ENCODE results near the gene LGALS8. TPM values are rescaled to one million over a fixed set of nuclear protein-coding genes. Genes with fewer than 3 reads are reported as not detected.
"Not testable (repeated sequence)": the region's sequence is repeated elsewhere in the genome, so short reads cannot be mapped to it uniquely, and the experiment has no call there.

The LGALS8 gene
- polyA plus RNA-seq, 2 of the 4 experiments (the other 2 are of a cell fraction), result 32.3 to 61.3 TPM

GRCh38 chr1:236504338-236504737 is 19.4 kb upstream of the LGALS8 start:
- CTCF ChIA-PET, result interaction anchor here (0.7 kb wide), 1 partner anchor 14 kb away, joined by 3 read pairs; no protein-coding TSS in a partner anchor
- H3K27ac ChIP-seq; H3K9me3 ChIP-seq; POLR2A ChIA-PET; FAIRE-seq; H3K4me3 ChIP-seq; ATAC-seq; DNase-seq (ENCODE audit: low read depth in 1 of 2, low spot score in 1 of 2); H3K4me2 ChIP-seq: not testable (repeated sequence)
- H3K4me1 ChIP-seq, result peaks cover 17% of the 10 kb centered on the region
- peak; percentile 82; the same call in 1 of the 2 replicates for TF ChIP-seq HEYL (CRISPR knock-in tag; IDR thresholded peaks at IDR 0.05)
- peak; percentile 71 for TF ChIP-seq ZSCAN20 (CRISPR knock-in tag; IDR thresholded peaks at IDR 0.05)
- peak; percentile 39; the same call in 1 of the 2 replicates for TF ChIP-seq ZNF302 (CRISPR knock-in tag; IDR thresholded peaks at IDR 0.05)
- TF ChIP-seq HOXB13 (CRISPR knock-in tag; IDR thresholded peaks at IDR 0.05; ENCODE audit: low read depth), result peak; percentile 71; the same call in 1 of the 2 replicates
- WGBS (ENCODE audit: missing lambda C conversion rate), result 84% methylated on average over 3 of the region's 3 CpGs

- DNase-seq (ENCODE audit: low read depth in 1 of 2, low spot score in 1 of 2), result no peak
- H3K4me3 ChIP-seq, result no peak overlapping the region
- TF ChIP-seq ATOH8 (CRISPR knock-in tag; IDR thresholded peaks at IDR 0.05; ENCODE audit: low read depth), result no peak
- no peak for TF ChIP-seq ZFP36 (IDR thresholded peaks at IDR 0.05; ENCODE audit: borderline replicate concordance, partially characterized antibody)
- no peaks in the 10 kb centered on the region for H3K9me3 ChIP-seq
- WGBS (ENCODE audit: missing lambda C conversion rate), result 64% methylated on average over 5 of the region's 5 CpGs
- peaks cover 17% of the 10 kb centered on the region for H3K4me1 ChIP-seq
- peak in 1 of 2 experiments; percentile 50; a peak in 3 of 6 replicates for ATAC-seq
- H3K4me2 ChIP-seq, result no peak overlapping the region
- ChIA-PET POLR2A (interaction anchor here (0.6 kb wide), 1 partner anchor 401 kb away, joined by 3 read pairs; no protein-coding TSS in a partner anchor), CTCF (interaction anchor here (0.9 to 1.4 kb wide), 4 partner anchors 9 to 403 kb away, joined by 3 to 5 read pairs (median 4); no protein-coding TSS in a partner anchor)
- no peak for FAIRE-seq
- H3K27ac ChIP-seq, result 0 out of 6 replicates have a peak overlapping the region, but pooled peaks of 1 of the 2 experiments have one; percentile 17
Measured at GRCh38 chr1:236507022-236507700, 16.6 kb upstream of the LGALS8 start.

GRCh38 chr1:236508593-236509027 is 15.2 kb upstream of the LGALS8 start:
- no peak for TF ChIP-seq KDM5A (IDR thresholded peaks at IDR 0.05)
- TF ChIP-seq CBX8 (IDR thresholded peaks at IDR 0.05), result no peak
- TF ChIP-seq E2F6 (IDR thresholded peaks at IDR 0.05; ENCODE audit: borderline replicate concordance, low read depth), result no peak
- no peak for TF ChIP-seq RFX5 (IDR thresholded peaks at IDR 0.05)
- TF ChIP-seq EHMT2 (IDR thresholded peaks at IDR 0.05; ENCODE audit: low read depth), result no peak
- no peak for TF ChIP-seq CHD4 (IDR thresholded peaks at IDR 0.05; ENCODE audit: borderline replicate concordance)
- no peak for TF ChIP-seq POLR2AphosphoS2 (conservative IDR thresholded peaks at IDR 0.05; ENCODE audit: low read length)
- TF ChIP-seq ZSCAN20 (CRISPR knock-in tag; IDR thresholded peaks at IDR 0.05), result no peak
- no peak for TF ChIP-seq JUN (IDR thresholded peaks at IDR 0.05)
- TF ChIP-seq RCOR1 (IDR thresholded peaks at IDR 0.05; ENCODE audit: low read depth, low read length), result no peak
- no peak for TF ChIP-seq HOXB5 (CRISPR knock-in tag; IDR thresholded peaks at IDR 0.05)
- H3K27ac ChIP-seq, result no peak overlapping the region
- CTCF ChIA-PET, result interaction anchor here (1.3 to 1.4 kb wide), 2 partner anchors 8 to 20 kb away, joined by 3 to 5 read pairs; no protein-coding TSS in a partner anchor
- no peak for DNase-seq (ENCODE audit: low read depth in 1 of 2, low spot score in 1 of 2)
- peaks cover 7% of the 10 kb centered on the region for H3K4me1 ChIP-seq
- no peaks in the 10 kb centered on the region for H3K9me3 ChIP-seq
- no peak for FAIRE-seq
- H3K4me3 ChIP-seq, result no peak overlapping the region
- POLR2A ChIA-PET, result no interaction called here
- H3K4me2 ChIP-seq, result no peak overlapping the region
- no peak for ATAC-seq
- 83% methylated on average over 6 of the region's 6 CpGs for WGBS (ENCODE audit: missing lambda C conversion rate)

GRCh38 chr1:236509203-236509602 is 14.6 kb upstream of the LGALS8 start:
- DNase-seq (ENCODE audit: low read depth in 1 of 2, low spot score in 1 of 2), result no peak
- WGBS (ENCODE audit: missing lambda C conversion rate), result 80% methylated on average over 1 of the region's 1 CpG
- H3K4me2 ChIP-seq, result no peak overlapping the region
- no peak for ATAC-seq
- CTCF ChIA-PET, result interaction anchor here (1.6 kb wide), 1 partner anchor 9 kb away, joined by 5 read pairs; no protein-coding TSS in a partner anchor
- POLR2A ChIA-PET, result no interaction called here
- H3K27ac ChIP-seq, result no peak overlapping the region
- no peak overlapping the region for H3K4me3 ChIP-seq
- no peak for TF ChIP-seq FOSB (CRISPR knock-in tag; IDR thresholded peaks at IDR 0.05)
- TF ChIP-seq JUNB (IDR thresholded peaks at IDR 0.05), result no peak
- TF ChIP-seq RARB (CRISPR knock-in tag; IDR thresholded peaks at IDR 0.05), result no peak
- no peak for TF ChIP-seq FOSL2 (IDR thresholded peaks at IDR 0.05)
- TF ChIP-seq FOSL2 (CRISPR knock-in tag; IDR thresholded peaks at IDR 0.05), result no peak
- no peak for TF ChIP-seq CHD4 (IDR thresholded peaks at IDR 0.05; ENCODE audit: borderline replicate concordance)
- no peak for TF ChIP-seq FOXS1 (CRISPR knock-in tag; IDR thresholded peaks at IDR 0.05)
- no peak for TF ChIP-seq BHLHE40 (IDR thresholded peaks at IDR 0.05; ENCODE audit: low read depth, low read length)
- TF ChIP-seq KDM1A (IDR thresholded peaks at IDR 0.05; ENCODE audit: low read depth), result no peak
- TF ChIP-seq KDM5A (IDR thresholded peaks at IDR 0.05), result no peak
- no peak for TF ChIP-seq EP300 (IDR thresholded peaks at IDR 0.05)
- TF ChIP-seq USF2 (IDR thresholded peaks at IDR 0.05), result no peak
- TF ChIP-seq E2F6 (IDR thresholded peaks at IDR 0.05; ENCODE audit: borderline replicate concordance, low read depth), result no peak
- TF ChIP-seq PHF8 (IDR thresholded peaks at IDR 0.05; ENCODE audit: borderline replicate concordance, low read depth), result no peak
- TF ChIP-seq HEYL (CRISPR knock-in tag; IDR thresholded peaks at IDR 0.05), result no peak
- 0 out of 3 replicates have a peak, but pooled peaks cover 5% of the 10 kb centered on the region for H3K4me1 ChIP-seq
- FAIRE-seq, result no peak
- no peaks in the 10 kb centered on the region for H3K9me3 ChIP-seq

Measured in A549 (cell line).